HG02884 (cell line): ENCODE measurements around the gene POLG2.

ENCODE experiments used
- ATAC-seq: cut with Tn5 transposase; IDR thresholded peaks from one replicate; pipeline ENCODE4 v1.9.1; 2021; ENCODE audit warnings: mild to moderate bottlenecking, moderate library complexity; ENCODE audit not compliant: unreplicated experiment

POLG2 gene

DNA sequence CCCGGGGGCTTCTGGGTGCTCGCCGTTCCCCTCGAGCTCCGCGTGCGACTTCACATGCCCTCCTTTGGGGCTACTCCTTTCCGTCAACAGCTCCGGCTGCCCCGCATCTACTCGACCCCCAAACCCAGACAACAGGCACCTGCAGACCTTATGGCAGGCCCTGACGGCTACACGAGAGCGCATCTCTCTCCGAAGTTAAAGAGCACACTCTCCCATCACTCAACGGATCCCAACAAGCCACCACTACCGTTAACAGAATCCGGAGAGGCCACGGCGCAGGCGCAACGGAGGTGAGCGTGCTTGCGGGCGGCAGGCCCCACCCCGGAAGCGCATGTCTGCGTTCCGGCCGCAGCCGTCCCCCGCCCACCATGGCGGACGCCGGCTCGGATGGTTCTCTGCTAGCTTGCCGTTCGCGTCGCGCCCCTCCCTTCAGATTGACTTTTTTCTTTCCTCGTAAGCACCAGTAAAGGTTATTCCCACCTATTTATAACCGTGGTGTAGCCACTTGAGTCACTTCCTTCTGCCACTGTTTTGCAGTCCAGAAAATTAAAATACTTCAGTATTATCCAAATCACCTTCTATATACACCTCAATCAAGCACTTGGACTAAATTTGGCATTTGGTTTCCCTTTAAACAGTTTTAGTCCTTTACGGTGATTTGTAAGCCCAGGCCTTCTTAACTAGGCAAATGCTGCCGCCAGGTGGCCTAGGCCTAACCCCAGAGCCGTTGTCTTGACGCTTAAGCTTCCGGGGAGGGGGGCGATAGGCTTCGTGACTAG is at the start of gene POLG2:
POLG2 (minus strand) TSS at position 269 of the 779 bp plus-strand sequence; CDS start at position 183, 86 bp downstream.
- ATAC-seq, result peak; percentile 78

DNA sequence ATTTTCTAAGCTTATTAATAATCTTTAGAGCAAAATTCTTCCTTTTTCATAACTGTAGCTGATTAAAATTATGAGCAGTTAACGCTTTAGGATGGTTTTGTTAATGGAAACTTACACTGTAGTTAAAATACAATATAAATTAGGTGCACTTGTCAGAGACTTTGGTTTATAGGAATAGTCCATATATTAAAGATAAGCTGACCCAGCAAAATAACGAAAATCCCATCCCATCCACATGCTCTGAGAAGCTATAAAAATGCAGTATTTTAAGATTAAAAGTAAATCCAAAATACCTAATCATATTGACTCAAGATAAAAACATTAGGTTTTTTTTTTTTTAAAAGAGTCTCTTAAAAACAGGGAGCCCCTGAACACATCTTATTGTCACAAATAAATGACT is 47.9 kb upstream of the POLG2 start:
- no peak for ATAC-seq

DNA sequence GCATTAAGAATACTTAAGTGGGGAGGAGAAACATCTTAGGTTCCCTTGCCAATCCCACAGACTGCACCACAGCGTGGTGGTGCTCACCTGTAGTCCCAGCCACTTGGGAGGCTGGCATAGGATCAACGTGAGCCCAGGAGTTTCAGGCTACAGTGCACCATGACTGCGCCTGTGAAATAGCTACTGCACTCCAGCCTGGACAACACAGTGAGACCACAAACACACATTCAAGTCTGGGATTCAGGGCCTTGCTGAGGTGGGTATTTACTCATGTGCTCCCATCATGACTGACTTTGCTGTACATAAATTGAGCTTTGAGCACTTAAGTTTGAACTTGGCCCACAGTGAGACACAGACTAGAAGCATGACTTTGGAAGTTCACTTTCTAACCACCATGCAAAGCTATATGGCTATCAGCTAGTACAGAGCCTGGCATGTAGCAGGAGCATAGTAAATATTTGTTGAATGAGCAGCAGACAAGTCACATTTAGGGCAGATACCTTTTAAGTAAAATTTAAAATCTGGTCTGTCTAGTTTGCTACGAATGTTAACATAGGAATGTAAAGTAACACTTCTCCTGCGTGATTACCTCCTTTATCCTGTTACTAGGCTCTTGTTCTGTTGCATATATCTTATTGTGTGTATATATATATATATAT is 43.4 kb upstream of the POLG2 start:
- no peak for ATAC-seq

DNA sequence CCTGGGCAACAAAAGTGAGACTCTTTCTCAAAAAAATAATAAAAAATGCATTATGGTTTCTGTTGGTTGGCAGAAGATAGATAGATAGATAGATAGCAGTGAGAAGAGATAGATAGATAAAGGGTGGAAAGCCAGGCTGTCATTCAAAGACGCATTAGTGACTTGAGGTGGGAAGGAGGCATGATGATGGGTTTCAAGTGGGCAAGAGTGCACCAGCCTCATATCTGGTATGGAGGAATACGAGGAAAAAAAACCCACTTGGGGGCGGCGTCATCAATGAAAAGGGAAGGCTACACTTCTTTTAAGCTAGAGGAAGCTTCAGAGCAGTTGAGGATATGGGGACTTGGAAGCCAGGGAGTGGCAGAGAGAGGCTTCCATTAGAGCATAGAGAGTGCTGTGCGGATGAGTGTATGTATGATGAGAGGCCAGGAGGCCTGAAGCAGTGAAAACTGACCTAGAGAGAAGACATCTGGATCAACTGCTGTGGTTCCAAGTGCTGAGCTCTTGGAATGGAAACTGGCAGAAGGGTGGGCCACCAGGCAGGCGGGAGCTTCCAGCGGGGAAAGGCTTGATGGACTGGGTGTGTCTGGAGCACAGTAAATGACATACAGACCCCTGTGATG is 41.8 kb upstream of the POLG2 start:
- ATAC-seq, result no peak

DNA sequence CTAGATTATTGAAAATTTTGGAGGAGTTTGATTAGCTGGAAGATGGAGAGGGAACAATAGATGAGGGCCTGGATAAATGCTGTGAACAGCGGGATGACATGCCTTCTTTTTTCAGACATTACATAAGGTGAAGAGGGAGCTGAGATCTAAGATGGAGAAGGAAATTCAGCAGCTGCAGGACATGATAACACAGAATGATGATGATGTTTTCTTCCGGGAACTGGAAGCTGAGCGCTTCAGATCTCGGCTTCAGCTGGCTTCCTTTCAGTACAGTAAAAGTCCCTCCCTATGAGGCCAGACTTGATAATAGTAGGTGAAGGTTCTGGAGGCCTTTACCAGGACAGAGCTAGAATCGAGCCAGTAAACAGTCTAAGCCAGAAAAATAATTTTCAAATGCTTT is 40.6 kb upstream of the POLG2 start:
- no peak for ATAC-seq

DNA sequence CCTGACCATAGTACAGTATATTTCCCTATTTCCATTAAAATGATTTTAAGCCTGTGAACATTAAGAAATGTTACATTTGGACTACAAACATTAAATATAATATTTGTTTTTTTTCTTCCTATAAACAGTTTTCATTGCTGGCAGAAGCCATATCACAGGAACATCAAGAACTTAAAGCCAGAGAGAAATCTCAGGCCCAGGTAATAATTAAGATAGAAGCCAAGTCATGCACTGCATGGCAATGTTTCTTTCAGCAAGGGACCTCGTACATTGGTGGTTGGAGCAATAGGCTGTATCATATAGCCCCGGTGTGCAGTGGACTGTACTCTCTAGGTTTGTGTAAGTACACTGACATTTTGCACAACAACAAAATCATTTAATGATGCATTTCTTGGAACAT is 40.1 kb upstream of the POLG2 start:
- ATAC-seq, result no peak

DNA sequence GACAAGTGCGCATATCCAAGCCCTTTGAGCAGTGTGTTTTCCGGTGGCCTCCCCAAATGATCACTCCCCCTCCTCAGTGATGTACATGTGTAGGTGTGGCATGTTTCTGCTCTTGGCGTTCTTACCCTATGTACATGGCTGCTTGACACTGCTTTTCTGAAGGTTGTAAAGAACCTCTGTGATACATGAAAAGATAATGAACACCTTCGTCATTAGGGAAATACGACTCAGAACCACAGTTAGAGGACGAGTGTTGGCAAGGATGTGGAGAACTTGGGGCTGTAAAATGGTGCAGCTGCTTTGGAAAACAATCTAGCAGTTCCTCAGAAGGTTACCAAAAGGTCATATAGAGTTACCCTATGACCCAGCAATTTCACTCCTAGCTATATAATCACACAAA is 38.5 kb upstream of the POLG2 start:
- ATAC-seq, result no peak

DNA sequence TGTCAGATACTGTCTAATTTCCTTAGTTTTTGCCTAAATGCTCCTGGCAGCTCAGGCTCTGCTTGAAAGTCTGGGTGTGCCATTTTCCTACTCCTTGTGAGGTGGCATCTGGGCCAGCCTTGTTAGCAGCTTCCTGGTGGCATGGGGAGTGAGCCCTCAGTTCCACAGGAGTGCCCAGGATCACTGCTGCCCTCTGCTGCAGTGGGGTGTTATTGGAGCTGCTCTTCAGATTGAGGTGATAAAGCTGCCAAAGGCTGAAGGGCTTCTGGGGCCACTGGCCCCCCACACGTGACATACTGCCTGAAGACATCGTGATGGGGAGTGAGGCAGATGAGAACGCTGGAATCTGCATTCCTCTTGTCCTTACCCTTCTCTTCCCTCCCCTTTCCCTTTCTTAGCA is 37.3 kb upstream of the POLG2 start:
- no peak for ATAC-seq

DNA sequence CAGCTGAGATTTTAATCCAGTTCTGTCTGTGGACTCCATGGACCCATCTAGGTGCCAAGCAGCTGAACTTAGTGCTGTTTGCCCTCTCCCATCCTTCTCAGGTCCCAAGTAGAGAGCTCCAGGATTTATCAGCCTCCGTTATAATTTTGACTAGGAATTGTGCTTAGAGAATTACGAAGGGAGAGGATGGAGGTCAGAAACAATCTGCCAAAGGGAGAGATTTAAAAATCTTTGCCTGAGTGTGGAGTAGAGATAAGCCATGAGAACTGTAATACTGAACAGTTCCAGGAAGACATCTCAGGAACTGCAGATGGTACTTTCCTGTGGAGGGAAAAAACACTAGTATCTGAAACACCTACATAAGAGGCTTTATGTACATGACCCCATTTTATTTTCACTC is 36.9 kb upstream of the POLG2 start:
- ATAC-seq, result no peak

DNA sequence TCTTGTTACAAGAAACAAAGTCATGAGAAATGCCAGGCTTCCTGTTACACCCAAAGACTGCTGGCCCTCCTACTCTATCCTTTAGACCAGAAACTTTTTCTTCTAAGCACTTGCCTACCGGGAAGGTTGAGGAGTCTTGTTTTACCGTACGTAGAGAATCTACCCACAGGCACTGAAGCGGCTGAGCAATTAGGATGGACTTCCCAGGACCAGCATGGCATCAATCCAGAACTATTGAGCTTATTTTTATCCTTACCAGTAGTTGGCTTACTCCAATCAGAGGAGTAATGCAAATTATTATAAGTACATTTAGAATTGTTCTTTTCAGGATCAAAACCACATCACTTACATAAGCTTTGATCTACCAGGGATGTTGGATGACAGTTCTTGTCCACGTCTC is 35.6 kb upstream of the POLG2 start:
- ATAC-seq, result no peak

DNA sequence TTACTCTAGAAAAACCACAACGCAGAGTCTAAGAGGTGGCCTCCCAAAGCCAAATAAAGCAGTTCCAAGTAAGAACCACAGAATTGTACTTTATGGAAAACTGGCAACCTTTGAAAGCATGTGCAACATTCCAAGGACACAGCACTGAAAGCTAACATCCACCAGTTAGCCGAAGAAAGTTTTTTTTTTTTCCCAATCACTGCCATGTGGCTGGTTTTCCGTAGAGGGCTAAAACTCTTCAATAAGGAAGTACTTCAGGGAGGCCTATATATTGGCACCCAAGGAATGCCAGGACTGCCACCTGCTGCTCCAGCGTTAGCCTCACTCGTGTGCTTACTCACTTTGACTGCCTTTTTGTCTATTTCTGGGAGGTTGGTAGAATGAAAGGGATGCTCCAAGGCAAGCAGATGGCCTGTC is 35.1 kb upstream of the POLG2 start:
- ATAC-seq, result no peak

DNA sequence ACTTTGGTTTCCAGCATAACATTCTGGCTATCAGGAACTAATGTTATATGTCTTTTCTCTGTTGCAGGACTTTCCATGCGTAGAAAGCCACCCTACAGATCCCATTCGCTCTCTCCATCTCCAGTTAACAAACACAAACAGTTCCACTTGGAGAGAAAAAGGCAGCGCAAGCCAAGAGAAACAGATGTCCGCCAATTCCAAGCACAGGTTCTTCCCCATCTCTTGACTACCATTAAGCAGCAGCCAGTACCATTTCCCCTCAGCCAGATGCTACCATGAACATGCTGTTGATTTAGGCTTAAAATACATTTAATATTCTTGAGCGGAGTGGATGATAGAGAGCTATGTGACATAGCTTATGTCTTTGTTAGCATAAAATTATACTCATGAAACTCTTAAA is 32.4 kb upstream of the POLG2 start:
- no peak for ATAC-seq

DNA sequence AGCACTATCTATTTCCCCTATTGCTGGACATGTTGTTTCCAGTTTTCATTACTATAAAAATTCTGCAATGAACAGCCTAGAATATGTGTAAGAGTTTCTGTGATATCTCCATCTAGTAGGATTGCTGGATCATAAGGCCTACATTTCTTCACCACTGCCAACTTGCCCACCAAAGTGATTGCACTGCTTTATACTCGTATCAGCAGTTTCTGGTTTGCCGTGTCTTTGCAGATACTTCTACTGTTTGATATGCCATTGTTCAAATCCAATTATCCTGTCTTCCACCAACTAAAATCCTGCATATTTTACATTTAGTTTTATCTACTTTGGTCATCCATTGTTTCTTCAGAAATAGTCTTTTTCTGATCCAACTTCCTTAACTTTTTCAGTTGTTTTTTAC is 31.1 kb upstream of the POLG2 start:
- ATAC-seq, result no peak

DNA sequence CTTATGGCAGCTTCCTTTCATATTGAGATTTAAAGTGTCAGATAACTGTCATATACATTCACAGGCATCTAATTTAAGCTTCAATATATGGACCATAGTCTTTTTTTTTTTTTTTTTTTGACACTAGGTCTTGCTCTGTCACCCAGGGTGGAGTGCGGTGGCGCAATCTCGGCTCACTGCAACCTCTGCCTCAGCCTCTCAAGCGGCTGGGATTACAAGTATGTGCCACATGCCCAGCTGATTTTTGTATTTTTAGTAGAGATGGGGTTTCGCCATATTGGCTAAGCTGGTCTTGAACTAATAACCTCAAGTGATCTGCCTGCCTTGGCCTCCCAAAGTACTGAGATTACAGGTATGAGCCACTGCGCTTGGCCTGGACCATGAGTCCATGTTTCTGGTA is 23.5 kb upstream of the POLG2 start:
- ATAC-seq, result no peak

DNA sequence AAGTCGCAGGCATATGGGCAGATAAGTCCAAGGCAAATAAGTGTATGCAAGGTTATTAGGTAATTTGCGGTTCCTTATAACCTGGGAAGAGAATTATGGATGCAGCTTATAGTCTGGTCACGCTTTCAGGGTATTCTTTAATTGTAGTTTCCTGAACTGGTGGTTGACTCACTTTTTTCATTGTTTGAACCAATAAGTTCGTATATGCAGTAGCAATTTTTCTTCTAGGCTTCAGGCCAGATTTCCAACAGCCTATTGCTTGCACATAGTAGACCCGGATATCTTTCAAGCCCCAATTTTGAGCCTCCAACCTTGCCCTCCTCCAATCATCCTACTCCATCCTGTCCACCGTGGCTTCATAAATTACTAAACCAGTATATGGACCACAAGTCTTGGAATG is 22.7 kb upstream of the POLG2 start:
- no peak for ATAC-seq

DNA sequence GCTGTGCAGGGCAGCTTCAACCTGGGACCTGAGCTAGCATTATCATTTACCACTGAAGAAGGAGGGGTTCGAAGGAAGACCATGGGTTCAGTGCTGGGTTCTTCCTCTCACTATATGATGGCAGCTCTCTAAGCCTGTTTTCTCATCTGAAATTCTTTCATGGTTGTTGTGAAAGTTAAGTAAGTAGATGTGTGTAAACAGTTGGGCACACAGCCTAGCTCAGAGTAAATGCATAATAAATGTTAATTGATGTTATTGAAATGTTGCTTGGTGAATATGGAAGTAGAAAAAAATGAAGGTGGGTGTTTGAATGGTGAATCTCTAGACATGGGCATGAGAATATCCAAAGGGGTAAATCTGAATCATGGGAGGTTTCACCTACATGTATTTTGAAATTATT is 19.0 kb upstream of the POLG2 start:
- ATAC-seq, result no peak

DNA sequence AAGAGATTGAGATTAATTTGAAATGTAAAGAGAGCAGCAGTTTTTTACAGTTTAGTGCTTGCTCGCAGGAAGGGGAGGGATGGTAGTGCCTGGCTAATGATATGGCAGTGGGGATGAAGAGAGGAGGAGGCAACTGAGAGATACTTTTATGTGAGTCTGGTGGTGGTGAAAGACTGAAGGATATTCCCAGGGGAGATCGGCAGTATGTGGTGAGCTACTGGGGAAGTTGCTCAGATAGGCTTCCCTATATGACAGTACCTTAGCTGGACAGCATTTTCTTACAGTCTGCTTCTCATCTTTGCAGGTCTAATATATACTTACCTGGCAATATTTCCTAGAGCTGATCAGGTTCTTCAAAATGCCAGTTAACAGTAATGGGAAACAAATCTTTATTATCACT is 18.6 kb upstream of the POLG2 start:
- ATAC-seq, result no peak

DNA sequence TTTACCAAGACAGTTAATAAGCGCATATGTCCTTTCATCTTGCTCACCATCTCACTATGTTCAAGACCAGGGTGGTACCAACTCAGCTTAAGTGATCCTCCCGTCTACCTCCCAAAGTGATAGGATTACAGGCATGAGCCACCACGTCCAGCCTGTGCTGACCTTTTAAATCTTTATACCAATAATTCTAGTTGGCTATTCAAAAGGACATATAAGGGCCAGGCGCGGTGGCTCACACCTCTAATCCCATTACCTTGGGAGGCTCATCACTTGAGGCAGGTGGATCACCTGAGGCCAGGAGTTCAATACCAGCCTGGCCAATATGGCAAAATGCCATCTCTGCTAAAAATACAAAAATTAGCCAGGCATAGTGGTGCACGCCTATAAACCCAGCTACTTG is 12.3 kb upstream of the POLG2 start:
- ATAC-seq, result no peak

DNA sequence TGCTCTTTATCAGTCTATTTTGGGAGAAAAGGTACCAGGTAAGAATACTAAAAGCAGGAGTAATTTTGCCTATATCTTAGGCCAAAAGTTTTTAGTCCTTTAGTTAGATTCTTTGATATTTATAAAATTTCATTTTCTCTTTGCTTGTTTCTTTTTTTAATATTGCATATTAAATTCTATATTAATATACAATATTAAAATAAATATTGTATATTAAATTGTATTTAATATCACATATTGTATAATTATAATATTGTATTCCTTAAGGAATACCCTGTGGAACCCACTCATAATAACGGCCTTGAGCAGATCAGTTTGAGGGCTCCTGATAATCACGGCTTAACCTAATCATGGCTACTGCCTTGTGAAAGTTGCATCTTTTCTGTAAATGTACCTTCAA is 11.8 kb upstream of the POLG2 start:
- ATAC-seq, result no peak

DNA sequence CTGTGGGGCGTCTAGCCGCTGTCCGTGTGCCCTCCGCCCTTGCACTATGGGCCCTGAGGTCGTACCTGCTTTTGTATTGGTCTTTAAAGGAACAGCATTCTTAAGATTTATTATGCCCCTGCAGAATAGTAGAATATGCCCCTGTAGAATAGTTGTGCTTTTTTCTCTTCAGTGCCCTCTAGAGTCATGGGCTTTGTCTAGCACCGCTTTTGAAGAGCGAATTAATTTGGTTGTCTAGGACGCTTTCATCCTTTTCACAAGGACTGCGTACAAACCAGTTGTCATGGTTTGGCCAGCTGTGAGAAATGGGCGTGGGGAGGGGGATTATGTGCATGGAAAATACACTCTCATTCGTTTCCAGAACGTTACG is 10.5 kb upstream of the POLG2 start:
- no peak for ATAC-seq

DNA sequence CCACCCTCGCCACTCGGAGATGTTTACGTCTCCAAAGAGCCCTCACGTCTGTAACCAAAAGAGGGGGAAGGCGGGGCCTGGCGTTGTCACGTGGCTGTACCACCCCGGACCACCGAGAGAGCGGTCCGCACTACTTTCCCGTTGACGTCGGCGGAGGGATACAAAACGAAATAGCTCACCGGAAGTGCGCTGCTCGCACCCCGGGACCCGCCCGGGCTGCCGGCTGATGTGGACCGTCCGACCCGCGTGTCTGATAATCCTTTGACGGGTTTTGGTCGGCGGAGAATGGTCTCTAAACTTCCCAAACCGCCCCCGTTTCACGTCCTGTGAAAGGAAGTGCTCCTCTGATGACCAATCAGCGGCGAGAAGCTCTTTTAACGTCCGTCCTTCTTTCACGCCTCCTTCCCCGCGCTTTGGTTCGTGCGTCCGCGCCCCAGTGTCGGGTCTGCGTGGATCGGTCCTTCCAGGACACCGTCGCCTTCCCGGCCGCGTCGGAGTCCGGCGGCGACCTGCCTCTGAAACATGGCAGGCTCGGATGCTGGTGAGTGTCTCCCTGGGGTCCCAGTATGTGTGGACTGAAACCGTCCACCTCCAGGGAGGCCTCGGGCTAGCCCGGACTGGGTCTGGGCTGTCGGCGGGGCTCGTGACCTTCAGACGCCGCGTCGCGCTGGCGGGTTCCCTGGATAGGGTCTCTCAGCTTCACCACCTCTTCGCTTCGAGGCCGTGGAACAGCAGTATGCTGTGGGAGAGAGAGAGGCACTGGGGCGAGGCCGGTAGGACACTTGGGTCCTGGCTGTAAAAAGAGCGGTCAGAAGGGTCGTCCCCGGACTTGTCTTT is 9.9 kb upstream of the POLG2 start, which contains the start of gene CEP95:
CEP95 (plus strand) TSS at position 402 of the 837 bp plus-strand sequence; CDS start at position 523, 121 bp downstream.
- ATAC-seq, result peak; percentile 53
